Stimulated activated CD4-positive, alpha-beta T cell treated with anti-CD3 and anti-CD28 coated beads, Interleukin-12 subunit alpha, Interleukin-12 subunit beta, amount 100 ng/mL, for 48 hours (primary cell): ENCODE measurements around the gene CASK.
"Not testable (repeated sequence)": the region's sequence is repeated elsewhere in the genome, so short reads cannot be mapped to it uniquely, and the experiment has no call there.

ENCODE experiments used
- DNase-seq, 3 donors: peaks; one replicate each; pipeline ENCODE4 v3.0.0-alpha.2; 2020; ENCODE audit warnings: low read depth in 2 of 3, low spot score in 1 of 3

CASK gene

GRCh38 chrX:41693024-41693423 lies 230.3 kb downstream of the CASK start:
- no peak for DNase-seq

- DNase-seq, result no peak
Observed at GRCh38 chrX:41692162-41692749, 231.1 kb downstream of the CASK start.

GRCh38 chrX:41689711-41690110 lies 233.6 kb downstream of the CASK start:
- no peak for DNase-seq

GRCh38 chrX:41688835-41689234 lies 234.5 kb downstream of the CASK start, which contains the start of gene GPR34:
Gene GPR34 (plus strand): TSS chrX:41688973. CDS start chrX:41695634, 6,661 bp downstream.
- no peak for DNase-seq

- DNase-seq, result no peak
Observed at GRCh38 chrX:41688156-41688555, 235.2 kb downstream of the CASK start.

- no peak for DNase-seq
Observed at GRCh38 chrX:41686788-41687187, 236.6 kb downstream of the CASK start.

- no peak for DNase-seq
Observed at GRCh38 chrX:41684940-41685339, 238.4 kb downstream of the CASK start.

GRCh38 chrX:41684138-41684537 lies 239.2 kb downstream of the CASK start:
- DNase-seq, result no peak

GRCh38 chrX:41677183-41678060 lies 245.9 kb downstream of the CASK start:
- no peak for DNase-seq

GRCh38 chrX:41676361-41676760 lies 247.0 kb downstream of the CASK start:
- not testable (repeated sequence) for DNase-seq

- no peak for DNase-seq
Observed at GRCh38 chrX:41672643-41673042, 250.7 kb downstream of the CASK start.

GRCh38 chrX:41671082-41671481 lies 252.3 kb downstream of the CASK start:
- DNase-seq, result no peak

- DNase-seq, result no peak
Observed at GRCh38 chrX:41670112-41670511, 253.2 kb downstream of the CASK start.

GRCh38 chrX:41667631-41668030 lies 255.7 kb downstream of the CASK start:
- DNase-seq, result no peak

- DNase-seq, result no peak
Observed at GRCh38 chrX:41666251-41666650, 257.1 kb downstream of the CASK start.

- no peak for DNase-seq
Observed at GRCh38 chrX:41665686-41666085, 257.7 kb downstream of the CASK start.

GRCh38 chrX:41664908-41665307 lies 258.4 kb downstream of the CASK start:
- DNase-seq, result no peak

- no peak for DNase-seq
Observed at GRCh38 chrX:41664375-41664901, 258.9 kb downstream of the CASK start.

GRCh38 chrX:41661366-41662095 lies 261.8 kb downstream of the CASK start:
- no peak for DNase-seq

- no peak for DNase-seq
Observed at GRCh38 chrX:41655631-41656030, 267.7 kb downstream of the CASK start.

GRCh38 chrX:41655101-41655500 lies 268.3 kb downstream of the CASK start:
- no peak for DNase-seq

- no peak for DNase-seq
Observed at GRCh38 chrX:41653125-41653524, 270.2 kb downstream of the CASK start.
